Loucy (cell line): ENCODE results near the gene TLL1.

Experiments
- EZH2phosphoT487 ChIP-seq: fragments of 200-600 bp; IDR thresholded peaks from 2 replicates; pipeline ENCODE4 v1.6.1; 2018; ENCODE audit warnings: antibody characterized with exemption, mild to moderate bottlenecking, moderate library complexity, borderline replicate concordance
- TF ChIP-seq, protein P1 (sequence below): fragments of 200-600 bp; sonication (generic); conservative IDR thresholded peaks from 2 replicates; pipeline ENCODE4 v1.5.1; 2014; ENCODE audit warnings: mild to moderate bottlenecking, antibody characterized with exemption, low read length

DNA sequence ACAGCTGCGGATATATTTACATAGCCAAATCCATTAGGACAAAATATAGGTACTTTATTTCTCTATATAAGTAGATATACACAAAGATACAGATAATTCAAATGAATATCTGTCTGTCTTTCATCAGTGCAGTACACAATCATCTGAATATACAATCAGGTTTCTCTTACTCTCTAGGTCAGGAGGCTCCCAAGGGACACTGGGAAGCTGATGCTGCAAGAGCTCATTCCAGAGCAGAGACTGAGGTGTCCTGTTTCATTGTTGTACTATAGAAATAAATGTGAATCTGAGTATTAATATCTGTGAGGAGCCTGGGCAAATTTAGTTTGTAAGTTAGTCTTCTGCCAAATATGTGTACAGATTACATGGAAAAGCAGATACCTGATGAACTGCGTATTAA lies 4.2 kb downstream of the TLL1 start:
- TF ChIP-seq, protein P1, sequence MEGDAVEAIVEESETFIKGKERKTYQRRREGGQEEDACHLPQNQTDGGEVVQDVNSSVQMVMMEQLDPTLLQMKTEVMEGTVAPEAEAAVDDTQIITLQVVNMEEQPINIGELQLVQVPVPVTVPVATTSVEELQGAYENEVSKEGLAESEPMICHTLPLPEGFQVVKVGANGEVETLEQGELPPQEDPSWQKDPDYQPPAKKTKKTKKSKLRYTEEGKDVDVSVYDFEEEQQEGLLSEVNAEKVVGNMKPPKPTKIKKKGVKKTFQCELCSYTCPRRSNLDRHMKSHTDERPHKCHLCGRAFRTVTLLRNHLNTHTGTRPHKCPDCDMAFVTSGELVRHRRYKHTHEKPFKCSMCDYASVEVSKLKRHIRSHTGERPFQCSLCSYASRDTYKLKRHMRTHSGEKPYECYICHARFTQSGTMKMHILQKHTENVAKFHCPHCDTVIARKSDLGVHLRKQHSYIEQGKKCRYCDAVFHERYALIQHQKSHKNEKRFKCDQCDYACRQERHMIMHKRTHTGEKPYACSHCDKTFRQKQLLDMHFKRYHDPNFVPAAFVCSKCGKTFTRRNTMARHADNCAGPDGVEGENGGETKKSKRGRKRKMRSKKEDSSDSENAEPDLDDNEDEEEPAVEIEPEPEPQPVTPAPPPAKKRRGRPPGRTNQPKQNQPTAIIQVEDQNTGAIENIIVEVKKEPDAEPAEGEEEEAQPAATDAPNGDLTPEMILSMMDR = no peak
- no peak for TF ChIP-seq EZH2phosphoT487
